Keratinocyte (primary cell): ENCODE measurements around the gene MSI2. TPM values are rescaled to one million over a fixed set of nuclear protein-coding genes. Genes with fewer than 3 reads are reported as not detected.

Experiments used
- DNase-seq: peaks from one replicate; pipeline ENCODE4 v3.0.0-alpha.2; 2011; ENCODE audit warnings: low read depth, missing footprints, low spot score
- FAIRE-seq: peaks from 2 replicates; lab custom pipeline; 2011; peaks lifted over from hg19 to GRCh38; lab: Jason Lieb, UNC
- H2AFZ ChIP-seq: 2 replicates; pipeline ENCODE4 v1.6.0; 2012; ENCODE audit warnings: low read length, control low read depth, inconsistent platforms; ENCODE audit not compliant: control insufficient read depth
- H3K27ac ChIP-seq: 2 replicates; pipeline ENCODE4 v1.5.1; 2011; ENCODE audit warnings: low read length; ENCODE audit not compliant: control insufficient read depth, insufficient read depth
- H3K27me3 ChIP-seq: 3 replicates; pipeline ENCODE4 v1.6.0; 2011; ENCODE audit warnings: low read length; ENCODE audit not compliant: control insufficient read depth, insufficient read depth; ENCODE audit errors: extremely low read depth
- H3K36me3 ChIP-seq, 2 experiments: 2 replicates in 1 of 2; 3 replicates in 1 of 2; pipeline ENCODE4 v1.5.1; 2011; ENCODE audit warnings: low read length in 2 of 2, mild to moderate bottlenecking in 1 of 2; ENCODE audit not compliant: control insufficient read depth in 2 of 2, insufficient read depth in 2 of 2; ENCODE audit errors: extremely low read depth in 1 of 2
- H3K4me1 ChIP-seq: 3 replicates; pipeline ENCODE4 v1.5.1; 2011; ENCODE audit warnings: low read length; ENCODE audit not compliant: control insufficient read depth, insufficient read depth; ENCODE audit errors: extremely low read depth
- H3K4me2 ChIP-seq: 3 replicates; pipeline ENCODE4 v1.6.0; 2011; ENCODE audit warnings: low read depth, low read length; ENCODE audit not compliant: control insufficient read depth, insufficient read depth; ENCODE audit errors: extremely low read depth
- H3K4me3 ChIP-seq, 3 experiments: fragments of 200-600 bp in 1 of 3; sonication (generic) in 1 of 3; 2 replicates in 2 of 3; 3 replicates in 1 of 3; pipeline ENCODE4 v1.5.1; 2011 to 2016; ENCODE audit warnings: low read length in 3 of 3, mild to moderate bottlenecking in 3 of 3, control low read depth in 2 of 3, inconsistent platforms in 1 of 3, low read depth in 1 of 3, mixed read lengths in 1 of 3, mixed run types in 1 of 3, moderate library complexity in 1 of 3; ENCODE audit not compliant: control insufficient read depth in 2 of 3, insufficient read depth in 2 of 3; ENCODE audit errors: extremely low read depth in 1 of 3
- H3K79me2 ChIP-seq: 2 replicates; pipeline ENCODE4 v1.6.0; 2012; ENCODE audit warnings: low read length; ENCODE audit not compliant: control insufficient read depth, insufficient read depth
- H3K9ac ChIP-seq: 3 replicates; pipeline ENCODE4 v1.6.0; 2011; ENCODE audit warnings: low read length; ENCODE audit not compliant: control insufficient read depth, insufficient read depth; ENCODE audit errors: extremely low read depth
- H3K9me1 ChIP-seq: 3 replicates; pipeline ENCODE4 v1.6.0; 2011; ENCODE audit warnings: low read length; ENCODE audit not compliant: control insufficient read depth, insufficient read depth; ENCODE audit errors: extremely low read depth
- H3K9me3 ChIP-seq: 2 replicates; pipeline ENCODE4 v1.5.1; 2012; ENCODE audit warnings: low read depth, low read length; ENCODE audit not compliant: control insufficient read depth
- H4K20me1 ChIP-seq: 3 replicates; pipeline ENCODE4 v1.6.0; 2011; ENCODE audit warnings: low read length; ENCODE audit not compliant: control insufficient read depth, insufficient read depth; ENCODE audit errors: extremely low read depth
- CTCF ChIP-seq, 3 experiments: IDR thresholded peaks in 1 of 3; conservative IDR thresholded peaks in 1 of 3; optimal IDR thresholded peaks in 1 of 3; 2 replicates in 2 of 3; 3 replicates in 1 of 3; pipeline versions ENCODE3 to v1.5.1; 2011; ENCODE audit warnings: low read length in 3 of 3, mild to moderate bottlenecking in 3 of 3, moderate library complexity in 2 of 3, control low read depth in 1 of 3, inconsistent platforms in 1 of 3; ENCODE audit not compliant: insufficient read depth in 2 of 3; ENCODE audit errors: extremely low read depth in 1 of 3
- EZH2 ChIP-seq: IDR thresholded peaks from one replicate; pipeline ENCODE4 v1.6.1; 2012; ENCODE audit warnings: inconsistent platforms, mild to moderate bottlenecking, low read length, moderate library complexity
- dilution Hi-C: fragments of 300-500 bp; cut with MboI; formaldehyde crosslinking; loops from one replicate; pipeline ENCODE4 v1.7.0; 2020; ENCODE audit warnings: low sequenced_read_pairs; ENCODE audit not compliant: extremely low pct_ligation_motif_present
- polyA plus RNA-seq, 5 experiments: library from polyadenylated mRNA; depleted of rRNA in 3 of 5; stranded (reverse) in 3 of 5; stranded (forward) in 1 of 5; unstranded in 1 of 5; fragments of >200 nt; gene quantifications; 1 replicate in 1 of 5; 2 replicates in 3 of 5; 3 replicates in 1 of 5; pipeline versions ENCODE4 v1.2.1 to v1.2.3, GENCODE V29; 2011 to 2012; ENCODE audit warnings: missing spikeins in 2 of 5, low read depth in 1 of 5, low replicate concordance in 1 of 5

MSI2 gene
- polyA plus RNA-seq, 1 donor (not counting 4 experiments of a cell fraction or from before 2014, with no cell fraction given), result 22.3 TPM

GRCh38 chr17:57569021-57569420, 312.7 kb downstream of the MSI2 start:
- Histone ChIP-seq H3K9me1 (peaks cover 2% of the 10 kb centered on the region), H3K4me3 (no peak overlapping the region), H3K9ac (no peak overlapping the region), H3K9me3 (no peaks in the 10 kb centered on the region), H3K36me3 (no peaks in the 10 kb centered on the region), H3K4me1 (peaks cover 9% of the 10 kb centered on the region), H3K4me2 (no peak overlapping the region), H2AFZ (no peak overlapping the region), H3K27me3 (no peaks in the 10 kb centered on the region), H4K20me1 (no peaks in the 10 kb centered on the region), H3K27ac (no peak overlapping the region), H3K79me2 (no peaks in the 10 kb centered on the region)
- TF ChIP-seq EZH2, result no peak
- no peak for TF ChIP-seq CTCF (optimal IDR thresholded peaks at IDR 0.05 in 1 of 3, IDR thresholded peaks at IDR 0.05 in 1 of 3, conservative IDR thresholded peaks at IDR 0.05 in 1 of 3; ENCODE audit: extremely low read depth in 1 of 3, insufficient read depth in 2 of 3, low read length in 3 of 3)
- DNase-seq (no peak), FAIRE-seq (no peak)
- dilution Hi-C loops, result no loop called here

GRCh38 chr17:57569853-57570252, 313.5 kb downstream of the MSI2 start:
- DNase-seq, result no peak
- dilution Hi-C loops, result no loop called here
- TF ChIP-seq EZH2, result no peak
- Histone ChIP-seq H3K36me3 (no peaks in the 10 kb centered on the region), H2AFZ (no peak overlapping the region), H3K27me3 (no peaks in the 10 kb centered on the region), H3K27ac (no peak overlapping the region), H3K9ac (no peak overlapping the region), H3K4me3 (no peak overlapping the region), H3K9me1 (peaks cover 2% of the 10 kb centered on the region), H4K20me1 (no peaks in the 10 kb centered on the region), H3K4me2 (no peak overlapping the region), H3K9me3 (no peaks in the 10 kb centered on the region), H3K79me2 (no peaks in the 10 kb centered on the region), H3K4me1 (peaks cover 9% of the 10 kb centered on the region)
- FAIRE-seq, result no peak

GRCh38 chr17:57570724-57571344, 314.5 kb downstream of the MSI2 start:
- H4K20me1 ChIP-seq, result no peaks in the 10 kb centered on the region
- dilution Hi-C loops, result no loop called here
- H3K4me2 ChIP-seq, result no peak overlapping the region

More at GRCh38 chr17:57570724-57571344, 314.5 kb downstream of the MSI2 start:
- H3K79me2 ChIP-seq, result no peaks in the 10 kb centered on the region
- no peak for FAIRE-seq
- no peak overlapping the region for H3K27ac ChIP-seq
- DNase-seq, result no peak
- no peaks in the 10 kb centered on the region for H3K36me3 ChIP-seq
- H3K9ac ChIP-seq, result no peak overlapping the region
- peaks cover 2% of the 10 kb centered on the region for H3K9me1 ChIP-seq
- peaks cover 9% of the 10 kb centered on the region for H3K4me1 ChIP-seq
- no peaks in the 10 kb centered on the region for H3K27me3 ChIP-seq
- H3K4me3 ChIP-seq, result no peak overlapping the region
- TF ChIP-seq EZH2 (no peak), CTCF (optimal IDR thresholded peaks at IDR 0.05 in 1 of 3, IDR thresholded peaks at IDR 0.05 in 1 of 3, conservative IDR thresholded peaks at IDR 0.05 in 1 of 3; ENCODE audit: extremely low read depth in 1 of 3, insufficient read depth in 2 of 3, low read length in 3 of 3) (no peak)
- H2AFZ ChIP-seq, result no peak overlapping the region
- no peaks in the 10 kb centered on the region for H3K9me3 ChIP-seq
